HepG2 (cell line): ENCODE data around the gene TNFAIP8L1. TPM values are rescaled to one million over a fixed set of nuclear protein-coding genes. Genes with fewer than 3 reads are reported as not detected.

Experiments used
- ATAC-seq: fragments of 200-7000 bp; cut with Tn5 transposase; 3 replicates; pipeline ENCODE4 v1.9.1; 2020; ENCODE audit warnings: mild to moderate bottlenecking, moderate library complexity
- BruUV-seq: library from RNA; stranded (reverse); fragments of 400-500 nt; replicated peaks from 2 replicates; lab custom pipeline; 2021; lab: Mats Ljungman, UMichigan
- CTCF ChIA-PET: fragments of 300-600 bp; formaldehyde crosslinking; extraction: SDS; loops from one replicate; lab custom pipeline; 2021; ENCODE audit warnings: low total read pairs, inconsistent platforms, low intra/inter-chr PET ratio; lab: Yijun Ruan, JAX
- POLR2A ChIA-PET: fragments of 350-600 bp; sonication (Branson Sonifier 250); formaldehyde crosslinking; loops from one replicate; lab custom pipeline; 2020; ENCODE audit warnings: antibody characterized with exemption, inconsistent platforms; lab: Yijun Ruan, JAX
- DNase-seq: peaks from one replicate; pipeline ENCODE4 v3.0.0-alpha.2; 2015; ENCODE audit warnings: low spot score
- FAIRE-seq: peaks from 3 replicates; lab custom pipeline; 2011; peaks lifted over from hg19 to GRCh38; lab: Jason Lieb, UNC
- H2AFZ ChIP-seq: one replicate; pipeline ENCODE4 v1.6.1; 2011; ENCODE audit warnings: low read length, inconsistent platforms
- H3K27ac ChIP-seq: fragments of 300-600 bp; 3 replicates; pipeline ENCODE4 v1.8.0; 2011; ENCODE audit warnings: mixed run types, mild to moderate bottlenecking, mixed read lengths, low read length, inconsistent platforms; ENCODE audit not compliant: insufficient read depth; ENCODE audit errors: extremely low read length
- H3K27me3 ChIP-seq, 2 experiments: fragments of 200-600 bp in 1 of 2; 2 replicates in 1 of 2; 3 replicates in 1 of 2; pipeline versions ENCODE4 v1.6.0 to v1.8.0; 2011; ENCODE audit warnings: low read length in 2 of 2, mild to moderate bottlenecking in 2 of 2, moderate library complexity in 2 of 2, inconsistent platforms in 1 of 2; ENCODE audit not compliant: insufficient read depth in 2 of 2, control insufficient read depth in 1 of 2
- H3K36me3 ChIP-seq, 2 experiments: fragments of 200-600 bp in 1 of 2; replicated peaks in 1 of 2; 2 replicates in 1 of 2; 3 replicates in 1 of 2; pipeline versions ENCODE4 v1.5.1 to v1.8.0; 2011; ENCODE audit warnings: low read length in 2 of 2, inconsistent platforms in 1 of 2; ENCODE audit not compliant: insufficient read depth in 2 of 2, control insufficient read depth in 1 of 2
- H3K4me1 ChIP-seq: 2 replicates; pipeline ENCODE4 v1.5.1; 2012; ENCODE audit warnings: low read length, inconsistent platforms; ENCODE audit not compliant: insufficient read depth
- H3K4me2 ChIP-seq: 2 replicates; pipeline ENCODE4 v1.6.0; 2011; ENCODE audit warnings: low read depth, low read length, inconsistent platforms
- H3K4me3 ChIP-seq, 3 experiments: fragments of 200-600 bp in 1 of 3; sonication (generic), shearing (Covaris generic) in 1 of 3; replicated peaks in 1 of 3; 2 replicates each; pipeline ENCODE4 v1.5.1; 2011 to 2016; ENCODE audit warnings: low read length in 3 of 3, inconsistent platforms in 2 of 3, low read depth in 2 of 3, mild to moderate bottlenecking in 2 of 3, control low read depth in 1 of 3, mixed read lengths in 1 of 3; ENCODE audit not compliant: insufficient read depth in 1 of 3
- H3K79me2 ChIP-seq: one replicate; pipeline ENCODE4 v1.6.1; 2011; ENCODE audit warnings: low read length, inconsistent platforms; ENCODE audit not compliant: insufficient read depth
- H3K9ac ChIP-seq: 2 replicates; pipeline ENCODE4 v1.6.0; 2011; ENCODE audit warnings: mild to moderate bottlenecking, low read depth, low read length, inconsistent platforms; ENCODE audit not compliant: insufficient read depth
- H3K9me3 ChIP-seq: 2 replicates; pipeline ENCODE4 v1.5.1; 2012; ENCODE audit warnings: mild to moderate bottlenecking, low read length
- H4K20me1 ChIP-seq: 2 replicates; pipeline ENCODE4 v1.6.0; 2011; ENCODE audit warnings: inconsistent platforms, mild to moderate bottlenecking, low read length, moderate library complexity; ENCODE audit not compliant: insufficient read depth
- AGO2 ChIP-seq: fragments of 200-400 bp; formaldehyde crosslinking; optimal IDR thresholded peaks from 2 replicates; pipeline ENCODE3; 2017; ENCODE audit warnings: mild to moderate bottlenecking, low read depth, low read length, moderate library complexity
- GATAD1 ChIP-seq: IDR thresholded peaks from 2 replicates; pipeline ENCODE4 v1.6.1; 2016; ENCODE audit warnings: missing genetic modification reagents, missing compliant biosample characterization
- HIC2 ChIP-seq: sonication (generic); formaldehyde crosslinking; IDR thresholded peaks from 2 replicates; pipeline ENCODE4 v1.9.0; 2022; ENCODE audit warnings: low read depth, missing genetic modification reagents
- KDM5A ChIP-seq: fragments of 200-600 bp; sonication (generic); IDR thresholded peaks from 2 replicates; pipeline ENCODE4 v1.7.0; 2018; ENCODE audit warnings: antibody characterized with exemption, mild to moderate bottlenecking, low read length, borderline replicate concordance
- MTA3 ChIP-seq: sonication (generic); formaldehyde crosslinking; IDR thresholded peaks from 2 replicates; pipeline ENCODE4 v1.4.0; 2020; ENCODE audit warnings: missing genetic modification reagents
- NFKB2 ChIP-seq: sonication (generic); formaldehyde crosslinking; IDR thresholded peaks from 2 replicates; pipeline ENCODE4 v1.4.0; 2020; ENCODE audit warnings: missing genetic modification reagents, borderline replicate concordance
- PCBP1 ChIP-seq: fragments of 200-400 bp; formaldehyde crosslinking; IDR thresholded peaks from 2 replicates; pipeline ENCODE4 v1.6.1; 2017; ENCODE audit warnings: mild to moderate bottlenecking, low read depth, low read length, borderline replicate concordance
- ZNF138 ChIP-seq: sonication (generic); formaldehyde crosslinking; IDR thresholded peaks from 2 replicates; pipeline ENCODE4 v1.5.0; 2020; ENCODE audit warnings: mild to moderate bottlenecking, low read depth, missing genetic modification reagents
- ZNF225 ChIP-seq: sonication (generic); formaldehyde crosslinking; IDR thresholded peaks from 2 replicates; pipeline ENCODE4 v1.4.0; 2020; ENCODE audit warnings: mild to moderate bottlenecking, missing genetic modification reagents
- ZNF253 ChIP-seq: sonication (generic); formaldehyde crosslinking; IDR thresholded peaks from 2 replicates; pipeline ENCODE4 v1.8.0; 2022; ENCODE audit warnings: mild to moderate bottlenecking, missing genetic modification reagents, borderline replicate concordance
- ZNF644 ChIP-seq: IDR thresholded peaks from 2 replicates; pipeline ENCODE4 v1.6.1; 2016; ENCODE audit warnings: low read depth
- WGBS: methylation state at CpG from one replicate; pipeline ENCODE4 v1.1.6; 2017; ENCODE audit warnings: low lambda C conversion rate; 5-methylcytosine and 5-hydroxymethylcytosine counted together
- in situ Hi-C: cut with HindIII; loops from 2 replicates; pipeline ENCODE4 v1.10.0; 2017; ENCODE audit warnings: low pct_unique_long_range_greater_than_20kb; ENCODE audit not compliant: extremely low pct_ligation_motif_present
- intact Hi-C: fragments of 100-400 bp; cut with micrococcal nuclease; formaldehyde crosslinking; loops from one replicate; pipeline ENCODE4 v1.10.0; 2022; ENCODE audit not compliant: unreplicated experiment
- polyA plus RNA-seq, 8 experiments: library from polyadenylated mRNA; depleted of rRNA in 3 of 8; stranded (reverse) in 7 of 8; unstranded in 1 of 8; fragments of >200 nt; fragmentation: Illumina TruSeq in 4 of 8; extraction: Trizol in 4 of 8; gene quantifications; 2 replicates each; pipeline versions ENCODE4 v1.2.1 to v1.2.3, GENCODE V29; 2011 to 2016; ENCODE audit warnings: low read depth in 4 of 8, missing spikeins in 1 of 8, mixed read lengths in 1 of 8; ENCODE audit not compliant: insufficient read depth in 1 of 8
- total RNA-seq, 5 experiments: library from RNA; depleted of rRNA; stranded (reverse); fragments of >200 nt; fragmentation: Illumina TruSeq; extraction: Trizol; gene quantifications; 2 replicates each; pipeline ENCODE4 v1.2.3, GENCODE V29; 2016; ENCODE audit warnings: low read depth in 1 of 5

The TNFAIP8L1 gene
- total and polyA plus RNA-seq, 2 of the 13 experiments (the other 11 are each of a cell fraction or from before 2014, with no cell fraction given), result 13.4 to 21.4 TPM

GRCh38 chr19:4636151-4636717 lies 3.1 kb upstream of the TNFAIP8L1 start (continued):
- TF ChIP-seq HIC2 (CRISPR knock-in tag), result no peak
- TF ChIP-seq, all 625 proteins: peak for 99

- no peak for FAIRE-seq
- Histone ChIP-seq H3K36me3 (no peaks in the 10 kb centered on the region), H4K20me1 (peaks cover 8% of the 10 kb centered on the region; the same call in 1 of the 2 replicates), H3K9ac (peak overlapping the region; percentile 37; the same call in 1 of the 2 replicates), H3K4me1 (peaks cover 56% of the 10 kb centered on the region), H3K9me3 (no peaks in the 10 kb centered on the region), H3K4me3 (peak overlapping the region; percentile 54 to 80 (median 57)), H3K4me2 (peak overlapping the region; percentile 86), H3K27ac (no peak overlapping the region), H3K79me2 (peaks cover 24% of the 10 kb centered on the region), H3K27me3 (no peaks in the 10 kb centered on the region; a peak in 1 of 5 replicates), H2AFZ (no peak overlapping the region)
- ChIA-PET POLR2A (interaction anchor here (1.4 kb wide), 1 partner anchor 67 kb away, joined by 4 read pairs; no protein-coding TSS in a partner anchor), CTCF (interaction anchor here (0.7 to 2.7 kb wide), 5 partner anchors 46 to 78 kb away, joined by 3 to 25 read pairs (median 9); partner anchors contain the start of gene SEMA6B)
- TF ChIP-seq NFKB2 (no peak), MTA3 (CRISPR knock-in tag) (no peak), ZNF253 (CRISPR knock-in tag) (no peak), ZNF138 (CRISPR knock-in tag) (no peak), ZNF225 (CRISPR knock-in tag) (no peak), AGO2 (no peak), GATAD1 (CRISPR knock-in tag) (no peak), PCBP1 (no peak), ZNF644 (CRISPR knock-in tag) (no peak), KDM5A (no peak)
- peak; percentile 1; the same call in 1 of the 3 replicates for ATAC-seq
- 36% methylated on average over 5 of the region's 8 CpGs for WGBS
- in situ Hi-C loops, result loop anchor here (5.0 kb wide), 1 partner anchor 59 kb away; no protein-coding TSS in a partner anchor
- intact Hi-C loops, result loop anchor here (2.0 kb wide), 1 partner anchor 48 kb away; no protein-coding TSS in a partner anchor
- no peak for DNase-seq
- BruUV-seq, result no TSS peak
Observed at GRCh38 chr19:4636761-4637160, 2.6 kb upstream of the TNFAIP8L1 start.
